ENCODE measurements around the gene RNFT1.
"Not testable (repeated sequence)": the region's sequence is repeated elsewhere in the genome, so short reads cannot be mapped to it uniquely, and the experiment has no call there.

The RNFT1 gene

GRCh38 chr17:59964482-59965328, at the start of gene RNFT1:
RNFT1 (minus strand) TSS chr17:59964740; CDS start chr17:59964663, 77 bp downstream.
- DNase-seq (ENCODE audit: low spot score): peak; percentile 82

- not testable (repeated sequence) for DNase-seq (ENCODE audit: low spot score)
Measured at GRCh38 chr17:60009326-60009725, 44.8 kb upstream of the RNFT1 start.

- DNase-seq (ENCODE audit: low spot score): not testable (repeated sequence)
Measured at GRCh38 chr17:60008377-60008776, 43.8 kb upstream of the RNFT1 start.

GRCh38 chr17:60006160-60006559, 41.6 kb upstream of the RNFT1 start:
- no peak for DNase-seq (ENCODE audit: low spot score)

GRCh38 chr17:60004561-60004960, 40.0 kb upstream of the RNFT1 start:
- not testable (repeated sequence) for DNase-seq (ENCODE audit: low spot score)

- DNase-seq (ENCODE audit: low spot score): not testable (repeated sequence)
Measured at GRCh38 chr17:60002405-60002804, 37.9 kb upstream of the RNFT1 start.

GRCh38 chr17:59996608-59997007, 32.1 kb upstream of the RNFT1 start:
- not testable (repeated sequence) for DNase-seq (ENCODE audit: low spot score)

- not testable (repeated sequence) for DNase-seq (ENCODE audit: low spot score)
Measured at GRCh38 chr17:59975166-59975565, 10.6 kb upstream of the RNFT1 start.

GRCh38 chr17:59973483-59973882, 8.9 kb upstream of the RNFT1 start:
- not testable (repeated sequence) for DNase-seq (ENCODE audit: low spot score)

GRCh38 chr17:59972778-59973177, 8.2 kb upstream of the RNFT1 start:
- DNase-seq (ENCODE audit: low spot score): no peak

GRCh38 chr17:59971771-59972170, 7.2 kb upstream of the RNFT1 start:
- DNase-seq (ENCODE audit: low spot score): not testable (repeated sequence)

GRCh38 chr17:59963738-59964481, 630 bp downstream of the RNFT1 start:
- peak; percentile 73 for DNase-seq (ENCODE audit: low spot score)

GRCh38 chr17:59962739-59963318, 1.7 kb downstream of the RNFT1 start:
- DNase-seq (ENCODE audit: low spot score): no peak

GRCh38 chr17:59959574-59959973, 5.0 kb downstream of the RNFT1 start:
- not testable (repeated sequence) for DNase-seq (ENCODE audit: low spot score)

- no peak for DNase-seq (ENCODE audit: low spot score)
Measured at GRCh38 chr17:59954856-59955255, 9.7 kb downstream of the RNFT1 start.

- DNase-seq (ENCODE audit: low spot score): no peak
Measured at GRCh38 chr17:59950049-59950448, 14.5 kb downstream of the RNFT1 start.

- not testable (repeated sequence) for DNase-seq (ENCODE audit: low spot score)
Measured at GRCh38 chr17:59947310-59947709, 17.2 kb downstream of the RNFT1 start.

GRCh38 chr17:59946433-59946832, 18.1 kb downstream of the RNFT1 start:
- not testable (repeated sequence) for DNase-seq (ENCODE audit: low spot score)

- no peak for DNase-seq (ENCODE audit: low spot score)
Measured at GRCh38 chr17:59941131-59941530, 23.4 kb downstream of the RNFT1 start.

GRCh38 chr17:59940697-59941096, 23.8 kb downstream of the RNFT1 start:
- not testable (repeated sequence) for DNase-seq (ENCODE audit: low spot score)

- not testable (repeated sequence) for DNase-seq (ENCODE audit: low spot score)
Measured at GRCh38 chr17:59933317-59933716, 31.2 kb downstream of the RNFT1 start.

GRCh38 chr17:59930768-59931167, 33.8 kb downstream of the RNFT1 start:
- not testable (repeated sequence) for DNase-seq (ENCODE audit: low spot score)

GRCh38 chr17:59930121-59930520, 34.4 kb downstream of the RNFT1 start:
- DNase-seq (ENCODE audit: low spot score): not testable (repeated sequence)
